ENCODE measurements around the gene ZCWPW2. TPM values are rescaled to one million over a fixed set of nuclear protein-coding genes. Genes with fewer than 3 reads are reported as not detected.

The ZCWPW2 gene
- total and polyA plus RNA-seq, 10 donors: 0.34 to 0.76 (median 0.37) TPM; not detected in 3

DNA sequence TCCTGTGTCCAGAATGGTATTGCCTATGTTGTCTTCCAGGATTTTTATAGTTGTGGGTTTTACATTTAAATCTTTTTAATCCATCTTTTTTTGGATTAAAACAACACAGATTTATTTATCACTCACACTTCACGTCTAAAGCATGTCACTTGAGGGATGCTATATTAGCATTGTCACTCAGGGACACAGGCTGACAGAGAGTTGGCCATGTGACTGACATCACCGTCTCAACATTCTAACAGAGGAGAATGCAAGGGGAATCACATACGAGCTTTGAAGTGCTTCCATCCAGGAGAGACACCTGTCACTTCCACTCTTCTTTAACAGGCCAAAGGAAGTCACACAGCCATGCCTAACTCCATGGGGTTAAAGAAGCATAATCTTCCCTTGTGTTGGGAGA, 204.7 kb downstream of the ZCWPW2 start:
- 70 to 83% (median 71%) methylated on average over 3 of the region's 3 CpGs for WGBS, 5 donors
- Histone ChIP-seq H3K36me3 (no peaks in the 10 kb centered on the region), H3K27me3 (replicated peaks in 1 of 7) (no peaks in the 10 kb centered on the region), H3K27ac (no peak overlapping the region), H3K9me3 (peaks cover 0 to 10% (median 0%) of the 10 kb centered on the region in 8 donors), H3K4me3 (no peak overlapping the region), H3K4me1 (no peaks in the 10 kb centered on the region)
- DNase-seq: no peak
- intact Hi-C loops (cut with DNase I; ENCODE audit: low total_unique reads): no loop called here
- no peak for TF ChIP-seq POLR2A (IDR thresholded peaks at IDR 0.05)
- TF ChIP-seq, protein P1, sequence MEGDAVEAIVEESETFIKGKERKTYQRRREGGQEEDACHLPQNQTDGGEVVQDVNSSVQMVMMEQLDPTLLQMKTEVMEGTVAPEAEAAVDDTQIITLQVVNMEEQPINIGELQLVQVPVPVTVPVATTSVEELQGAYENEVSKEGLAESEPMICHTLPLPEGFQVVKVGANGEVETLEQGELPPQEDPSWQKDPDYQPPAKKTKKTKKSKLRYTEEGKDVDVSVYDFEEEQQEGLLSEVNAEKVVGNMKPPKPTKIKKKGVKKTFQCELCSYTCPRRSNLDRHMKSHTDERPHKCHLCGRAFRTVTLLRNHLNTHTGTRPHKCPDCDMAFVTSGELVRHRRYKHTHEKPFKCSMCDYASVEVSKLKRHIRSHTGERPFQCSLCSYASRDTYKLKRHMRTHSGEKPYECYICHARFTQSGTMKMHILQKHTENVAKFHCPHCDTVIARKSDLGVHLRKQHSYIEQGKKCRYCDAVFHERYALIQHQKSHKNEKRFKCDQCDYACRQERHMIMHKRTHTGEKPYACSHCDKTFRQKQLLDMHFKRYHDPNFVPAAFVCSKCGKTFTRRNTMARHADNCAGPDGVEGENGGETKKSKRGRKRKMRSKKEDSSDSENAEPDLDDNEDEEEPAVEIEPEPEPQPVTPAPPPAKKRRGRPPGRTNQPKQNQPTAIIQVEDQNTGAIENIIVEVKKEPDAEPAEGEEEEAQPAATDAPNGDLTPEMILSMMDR (IDR thresholded peaks at IDR 0.05 in 8 of 11, conservative IDR thresholded peaks at IDR 0.05 in 3 of 11): no peak
- no peak for TF ChIP-seq POLR2AphosphoS5 (IDR thresholded peaks at IDR 0.05)

GRCh38 chr3:28556195-28556594, 207.7 kb downstream of the ZCWPW2 start:
- Histone ChIP-seq H3K27ac (no peak overlapping the region), H3K36me3 (no peaks in the 10 kb centered on the region), H3K4me1 (no peaks in the 10 kb centered on the region), H3K27me3 (replicated peaks in 1 of 7) (no peaks in the 10 kb centered on the region), H3K4me3 (no peak overlapping the region), H3K9me3 (peaks cover 0 to 10% (median 0%) of the 10 kb centered on the region in 8 donors)
- TF ChIP-seq POLR2A (IDR thresholded peaks at IDR 0.05) (no peak), POLR2AphosphoS5 (IDR thresholded peaks at IDR 0.05) (no peak)
- TF ChIP-seq, protein P1 (IDR thresholded peaks at IDR 0.05 in 8 of 11, conservative IDR thresholded peaks at IDR 0.05 in 3 of 11): no peak
- no peak for DNase-seq
- intact Hi-C loops (cut with DNase I; ENCODE audit: low total_unique reads): no loop called here
- 56 to 76% (median 71%) methylated on average over 1 of the region's 1 CpG for WGBS, 5 donors

- H3K27me3 ChIP-seq (replicated peaks in 1 of 7): no peaks in the 10 kb centered on the region
- peaks cover 0 to 9% (median 4%) of the 10 kb centered on the region in 8 donors for H3K9me3 ChIP-seq
- no peak overlapping the region for H3K4me3 ChIP-seq
- H3K27ac ChIP-seq: no peak overlapping the region
- H3K4me1 ChIP-seq: no peaks in the 10 kb centered on the region
- no peak for DNase-seq
- intact Hi-C loops (cut with DNase I; ENCODE audit: low total_unique reads): no loop called here
- H3K36me3 ChIP-seq: no peaks in the 10 kb centered on the region
- 79 to 95% (median 82%) methylated on average over 1 of the region's 1 CpG for WGBS, 5 donors
- TF ChIP-seq POLR2A (IDR thresholded peaks at IDR 0.05): no peak
- TF ChIP-seq, protein P1 (IDR thresholded peaks at IDR 0.05 in 8 of 11, conservative IDR thresholded peaks at IDR 0.05 in 3 of 11): no peak
- TF ChIP-seq POLR2AphosphoS5 (IDR thresholded peaks at IDR 0.05): no peak
Measured at GRCh38 chr3:28564211-28564610, 215.7 kb downstream of the ZCWPW2 start.

DNA sequence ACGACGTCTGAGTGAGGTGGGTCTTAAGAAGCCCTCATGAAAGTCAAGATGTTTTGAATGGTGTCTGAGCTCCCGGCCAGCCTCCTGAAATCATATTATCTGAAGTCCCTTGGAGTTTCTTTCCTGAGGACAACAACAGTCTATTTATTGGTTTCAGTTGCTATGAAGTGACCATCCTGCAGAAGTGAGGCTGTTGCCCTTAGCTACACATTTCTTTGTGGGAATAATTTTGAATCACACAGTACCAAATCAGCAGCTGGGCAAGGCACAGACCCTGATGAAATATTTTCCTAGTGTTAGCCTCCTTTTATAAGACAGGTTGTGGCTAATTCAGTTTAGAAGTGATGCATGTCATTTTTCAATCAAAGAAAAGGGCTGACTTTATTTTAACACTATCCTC, 220.8 kb downstream of the ZCWPW2 start:
- Histone ChIP-seq H3K27ac (no peak overlapping the region), H3K36me3 (no peaks in the 10 kb centered on the region), H3K9me3 (peaks cover 0 to 9% (median 4%) of the 10 kb centered on the region in 8 donors), H3K4me1 (no peaks in the 10 kb centered on the region), H3K27me3 (replicated peaks in 1 of 7) (peaks cover 0 to 18% (median 0%) of the 10 kb centered on the region in 7 donors), H3K4me3 (no peak overlapping the region)
- 81 to 95% (median 92%) methylated on average over 3 of the region's 3 CpGs for WGBS, 5 donors
- TF ChIP-seq POLR2A (IDR thresholded peaks at IDR 0.05) (no peak), POLR2AphosphoS5 (IDR thresholded peaks at IDR 0.05) (no peak)
- TF ChIP-seq, protein P1 (IDR thresholded peaks at IDR 0.05 in 8 of 11, conservative IDR thresholded peaks at IDR 0.05 in 3 of 11): no peak
- intact Hi-C loops (cut with DNase I; ENCODE audit: low total_unique reads): no loop called here
- no peak for DNase-seq

Measured in spleen (tissue), 11 donors.